Ecto neural progenitor cell (in vitro differentiated cells): ENCODE data around the gene AMBRA1.
"Not testable (repeated sequence)": the region's sequence is repeated elsewhere in the genome, so short reads cannot be mapped to it uniquely, and the experiment has no call there.

Source experiments
- DNase-seq: peaks from one replicate; pipeline ENCODE4 v3.0.0-alpha.2; 2018; ENCODE audit warnings: low spot score

AMBRA1 gene

GRCh38 chr11:46612326-46612725, 18.5 kb upstream of the AMBRA1 start:
- no peak for DNase-seq

GRCh38 chr11:46611526-46612304, 17.9 kb upstream of the AMBRA1 start:
- DNase-seq = no peak

- no peak for DNase-seq
These were observed 15.6 kb upstream of the AMBRA1 start for GRCh38 chr11:46609386-46609785.

- DNase-seq = no peak
These were observed 13.7 kb upstream of the AMBRA1 start for GRCh38 chr11:46607516-46607915.

- no peak for DNase-seq
These were observed 11.0 kb upstream of the AMBRA1 start for GRCh38 chr11:46604796-46605195.

- DNase-seq = no peak
These were observed 10.0 kb upstream of the AMBRA1 start for GRCh38 chr11:46603704-46604308.

GRCh38 chr11:46601129-46601528, 7.3 kb upstream of the AMBRA1 start:
- DNase-seq = no peak

- no peak for DNase-seq
These were observed 6.6 kb upstream of the AMBRA1 start for GRCh38 chr11:46600194-46600960.

GRCh38 chr11:46599340-46600193, 5.7 kb upstream of the AMBRA1 start:
- DNase-seq = no peak

GRCh38 chr11:46597609-46598219, 3.9 kb upstream of the AMBRA1 start:
- DNase-seq = no peak

- DNase-seq = no peak
These were observed 3.3 kb upstream of the AMBRA1 start for GRCh38 chr11:46597155-46597554.

- DNase-seq = no peak
These were observed 962 bp upstream of the AMBRA1 start for GRCh38 chr11:46594785-46595184.

GRCh38 chr11:46594374-46594700, 514 bp upstream of the AMBRA1 start:
- no peak for DNase-seq

- no peak for DNase-seq
These were observed 2.9 kb downstream of the AMBRA1 start for GRCh38 chr11:46590740-46591605.

GRCh38 chr11:46588915-46589314, 4.9 kb downstream of the AMBRA1 start:
- DNase-seq = no peak

GRCh38 chr11:46588131-46588530, 5.7 kb downstream of the AMBRA1 start:
- no peak for DNase-seq

- not testable (repeated sequence) for DNase-seq
These were observed 10.3 kb downstream of the AMBRA1 start for GRCh38 chr11:46583513-46583912.

GRCh38 chr11:46582588-46582987, 11.2 kb downstream of the AMBRA1 start:
- DNase-seq = no peak

- DNase-seq = no peak
These were observed 16.8 kb downstream of the AMBRA1 start for GRCh38 chr11:46577058-46577457.

GRCh38 chr11:46574656-46575055, 19.2 kb downstream of the AMBRA1 start:
- no peak for DNase-seq
